BLaER1 (cell line): Measurements from ENCODE around the gene JAKMIP1.

Source experiments
- H3K27ac ChIP-seq: shearing (Covaris generic); formaldehyde crosslinking; 2 replicates; pipeline ENCODE4 v1.8.1; 2022
- H3K27me3 ChIP-seq: shearing (Covaris generic); formaldehyde crosslinking; 2 replicates; pipeline ENCODE4 v1.8.1; 2022
- H3K36me3 ChIP-seq: shearing (Covaris generic); formaldehyde crosslinking; 2 replicates; pipeline ENCODE4 v1.8.1; 2022
- H3K4me1 ChIP-seq: shearing (Covaris generic); formaldehyde crosslinking; 2 replicates; pipeline ENCODE4 v1.8.1; 2022
- H3K4me2 ChIP-seq: shearing (Covaris generic); formaldehyde crosslinking; 2 replicates; pipeline ENCODE4 v1.8.1; 2022
- H3K4me3 ChIP-seq: shearing (Covaris generic); formaldehyde crosslinking; 2 replicates; pipeline ENCODE4 v1.8.1; 2022
- H3K9ac ChIP-seq: shearing (Covaris generic); formaldehyde crosslinking; 2 replicates; pipeline ENCODE4 v1.8.1; 2022
- H3K9me3 ChIP-seq: shearing (Covaris generic); formaldehyde crosslinking; 2 replicates; pipeline ENCODE4 v1.8.1; 2022
- H4K20me1 ChIP-seq: shearing (Covaris generic); formaldehyde crosslinking; 2 replicates; pipeline ENCODE4 v1.8.1; 2022
- Cebpa-rat ChIP-seq: shearing (Covaris generic); IDR thresholded peaks from 2 replicates; pipeline ENCODE4 v1.8.1; 2022

JAKMIP1 gene

GRCh38 chr4:6229671-6230501 lies 29.5 kb upstream of the JAKMIP1 start:
- Histone ChIP-seq H3K4me2 (peak overlapping the region; percentile 78), H3K4me1 (peaks cover 80% of the 10 kb centered on the region), H3K9me3 (no peaks in the 10 kb centered on the region), H3K9ac (no peak overlapping the region), H3K36me3 (no peaks in the 10 kb centered on the region), H3K27ac (no peak overlapping the region), H3K27me3 (no peaks in the 10 kb centered on the region), H3K4me3 (no peak overlapping the region), H4K20me1 (no peaks in the 10 kb centered on the region)
- no peak for TF ChIP-seq Cebpa-rat

- no peak for TF ChIP-seq Cebpa-rat
- Histone ChIP-seq H3K27me3 (no peaks in the 10 kb centered on the region), H3K4me2 (peak overlapping the region; percentile 72; the same call in 1 of the 2 replicates), H3K36me3 (no peaks in the 10 kb centered on the region), H3K4me3 (no peak overlapping the region), H4K20me1 (no peaks in the 10 kb centered on the region), H3K9me3 (no peaks in the 10 kb centered on the region), H3K9ac (no peak overlapping the region), H3K27ac (no peak overlapping the region), H3K4me1 (peaks cover 72% of the 10 kb centered on the region)
These were observed 28.7 kb upstream of the JAKMIP1 start for GRCh38 chr4:6229095-6229494.

- no peaks in the 10 kb centered on the region for H3K27me3 ChIP-seq
- no peak overlapping the region for H3K9ac ChIP-seq
- peaks cover 66% of the 10 kb centered on the region for H3K4me1 ChIP-seq
- no peak for TF ChIP-seq Cebpa-rat
- H3K36me3 ChIP-seq = no peaks in the 10 kb centered on the region
- no peaks in the 10 kb centered on the region for H3K9me3 ChIP-seq
- no peak overlapping the region for H3K4me3 ChIP-seq
- H3K4me2 ChIP-seq = peak overlapping the region; percentile 72
- H4K20me1 ChIP-seq = no peaks in the 10 kb centered on the region
- H3K27ac ChIP-seq = no peak overlapping the region
These were observed 28.1 kb upstream of the JAKMIP1 start for GRCh38 chr4:6228158-6229067.

- Histone ChIP-seq H3K9ac (no peak overlapping the region), H3K27me3 (no peaks in the 10 kb centered on the region), H3K4me1 (peaks cover 57% of the 10 kb centered on the region), H4K20me1 (no peaks in the 10 kb centered on the region), H3K4me3 (no peak overlapping the region), H3K27ac (no peak overlapping the region), H3K9me3 (peaks cover 3% of the 10 kb centered on the region), H3K36me3 (no peaks in the 10 kb centered on the region), H3K4me2 (peak overlapping the region; percentile 72)
- TF ChIP-seq Cebpa-rat = no peak
These were observed 27.2 kb upstream of the JAKMIP1 start for GRCh38 chr4:6227412-6228157.

GRCh38 chr4:6226506-6226905 lies 26.2 kb upstream of the JAKMIP1 start:
- no peak overlapping the region for H3K9ac ChIP-seq
- no peaks in the 10 kb centered on the region for H4K20me1 ChIP-seq
- peaks cover 55% of the 10 kb centered on the region for H3K4me1 ChIP-seq
- peaks cover 10% of the 10 kb centered on the region for H3K9me3 ChIP-seq
- no peak for TF ChIP-seq Cebpa-rat
- no peaks in the 10 kb centered on the region for H3K36me3 ChIP-seq
- H3K4me2 ChIP-seq = peak overlapping the region; percentile 72
- H3K4me3 ChIP-seq = no peak overlapping the region
- H3K27me3 ChIP-seq = no peaks in the 10 kb centered on the region
- H3K27ac ChIP-seq = no peak overlapping the region

GRCh38 chr4:6225469-6225868 lies 25.1 kb upstream of the JAKMIP1 start:
- no peak overlapping the region for H3K9ac ChIP-seq
- peaks cover 45% of the 10 kb centered on the region for H3K4me1 ChIP-seq
- no peak overlapping the region for H3K4me2 ChIP-seq
- H3K9me3 ChIP-seq = peaks cover 10% of the 10 kb centered on the region
- H3K36me3 ChIP-seq = no peaks in the 10 kb centered on the region
- H3K27me3 ChIP-seq = no peaks in the 10 kb centered on the region
- H3K4me3 ChIP-seq = no peak overlapping the region
- H4K20me1 ChIP-seq = no peaks in the 10 kb centered on the region
- no peak overlapping the region for H3K27ac ChIP-seq
- TF ChIP-seq Cebpa-rat = no peak

GRCh38 chr4:6224735-6225134 lies 24.4 kb upstream of the JAKMIP1 start:
- no peak overlapping the region for H3K9ac ChIP-seq
- H3K9me3 ChIP-seq = peaks cover 10% of the 10 kb centered on the region
- no peaks in the 10 kb centered on the region for H3K27me3 ChIP-seq
- H3K4me2 ChIP-seq = no peak overlapping the region
- H3K36me3 ChIP-seq = no peaks in the 10 kb centered on the region
- H4K20me1 ChIP-seq = no peaks in the 10 kb centered on the region
- H3K4me3 ChIP-seq = no peak overlapping the region
- no peak for TF ChIP-seq Cebpa-rat
- peaks cover 38% of the 10 kb centered on the region for H3K4me1 ChIP-seq
- H3K27ac ChIP-seq = no peak overlapping the region

- no peaks in the 10 kb centered on the region for H4K20me1 ChIP-seq
- no peak overlapping the region for H3K4me2 ChIP-seq
- H3K36me3 ChIP-seq = no peaks in the 10 kb centered on the region
- peaks cover 20% of the 10 kb centered on the region for H3K4me1 ChIP-seq
- no peak for TF ChIP-seq Cebpa-rat
- H3K27ac ChIP-seq = no peak overlapping the region
- no peak overlapping the region for H3K4me3 ChIP-seq
- H3K9ac ChIP-seq = no peak overlapping the region
- H3K27me3 ChIP-seq = no peaks in the 10 kb centered on the region
- peaks cover 10% of the 10 kb centered on the region for H3K9me3 ChIP-seq
These were observed 22.5 kb upstream of the JAKMIP1 start for GRCh38 chr4:6222761-6223292.

- Histone ChIP-seq H3K27me3 (no peaks in the 10 kb centered on the region), H3K4me2 (no peak overlapping the region), H3K4me3 (no peak overlapping the region), H3K9ac (no peak overlapping the region), H3K9me3 (peaks cover 10% of the 10 kb centered on the region), H4K20me1 (no peaks in the 10 kb centered on the region), H3K4me1 (peaks cover 12% of the 10 kb centered on the region), H3K36me3 (no peaks in the 10 kb centered on the region), H3K27ac (no peak overlapping the region)
- no peak for TF ChIP-seq Cebpa-rat
These were observed 21.8 kb upstream of the JAKMIP1 start for GRCh38 chr4:6221851-6222760.
